Measurements from ENCODE around the gene SMIM28.

- TF ChIP-seq CTCF (conservative IDR thresholded peaks at IDR 0.05; ENCODE audit: low read length): no peak
- no peak for TF ChIP-seq EZH2phosphoT487 (IDR thresholded peaks at IDR 0.05; ENCODE audit: borderline replicate concordance)
Observed at GRCh38 chr6:138334000-138334399, 43.7 kb upstream of the SMIM28 start.

All from Loucy (cell line).